ENCODE measurements around the gene TSC22D4.

The TSC22D4 gene

GRCh38 chr7:100492738-100493475 is 13.9 kb upstream of the TSC22D4 start:
- no peak for DNase-seq

- DNase-seq = no peak
These were observed 12.2 kb upstream of the TSC22D4 start for GRCh38 chr7:100491192-100491578.

GRCh38 chr7:100490483-100491191 is 11.6 kb upstream of the TSC22D4 start:
- DNase-seq = no peak

- peak; percentile 72 for DNase-seq
These were observed 10.8 kb upstream of the TSC22D4 start for GRCh38 chr7:100489824-100490223.

GRCh38 chr7:100489121-100489520 is 10.1 kb upstream of the TSC22D4 start:
- DNase-seq = no peak

- DNase-seq = no peak
These were observed 9.5 kb upstream of the TSC22D4 start for GRCh38 chr7:100488333-100489095.

GRCh38 chr7:100486753-100487446 is 7.9 kb upstream of the TSC22D4 start:
- DNase-seq = no peak

GRCh38 chr7:100486111-100486636 is 7.2 kb upstream of the TSC22D4 start:
- DNase-seq = no peak

GRCh38 chr7:100485471-100485876 is 6.5 kb upstream of the TSC22D4 start:
- no peak for DNase-seq

GRCh38 chr7:100484673-100485045 is 5.6 kb upstream of the TSC22D4 start:
- no peak for DNase-seq

GRCh38 chr7:100483722-100484672 is 5.0 kb upstream of the TSC22D4 start, which contains the start of gene NYAP1:
NYAP1 (plus strand) TSS chr7:100483927; CDS start chr7:100485312, 1,385 bp downstream.
- DNase-seq = peak; percentile 15

GRCh38 chr7:100483090-100483721 is 4.2 kb upstream of the TSC22D4 start:
- peak; percentile 2 for DNase-seq

- DNase-seq = no peak
These were observed 3.7 kb upstream of the TSC22D4 start for GRCh38 chr7:100482728-100483089.

GRCh38 chr7:100481466-100481865 is 2.5 kb upstream of the TSC22D4 start:
- DNase-seq = no peak

GRCh38 chr7:100477871-100478267 is 1.1 kb downstream of the TSC22D4 start:
- no peak for DNase-seq

GRCh38 chr7:100476903-100477870 is 1.8 kb downstream of the TSC22D4 start:
- no peak for DNase-seq

GRCh38 chr7:100476101-100476780 is 2.8 kb downstream of the TSC22D4 start:
- DNase-seq = no peak

- DNase-seq = no peak
These were observed 3.5 kb downstream of the TSC22D4 start for GRCh38 chr7:100475549-100475948.

GRCh38 chr7:100472854-100473499 is 6.0 kb downstream of the TSC22D4 start:
- no peak for DNase-seq
